Measurements from ENCODE around the gene OSTN. TPM values are rescaled to one million over a fixed set of nuclear protein-coding genes. Genes with fewer than 3 reads are reported as not detected.

The OSTN gene
- total and polyA plus RNA-seq, 8 donors: 0.70 TPM; not detected in 7

- intact Hi-C loops (cut with DNase I): no loop called here
- FAIRE-seq (no peak), ATAC-seq (no peak), DNase-seq (no peak)
- no peak overlapping the region for H3K4me3 ChIP-seq
- TF ChIP-seq CTCF (IDR thresholded peaks at IDR 0.05): no peak
- H3K36me3 ChIP-seq: no peaks in the 10 kb centered on the region
- no peaks in the 10 kb centered on the region for H3K9me3 ChIP-seq
- WGBS, 2 donors: 69 to 73% methylated on average over 2 of the region's 2 CpGs
- no peaks in the 10 kb centered on the region for H3K4me1 ChIP-seq
- H3K27me3 ChIP-seq: no peaks in the 10 kb centered on the region
- no peak overlapping the region for H3K27ac ChIP-seq
Measured at GRCh38 chr3:191313296-191313695, 114.3 kb downstream of the OSTN start.

GRCh38 chr3:191314109-191314728 is 115.2 kb downstream of the OSTN start:
- Histone ChIP-seq H3K4me1 (no peaks in the 10 kb centered on the region), H3K27me3 (no peaks in the 10 kb centered on the region), H3K27ac (no peak overlapping the region), H3K4me3 (no peak overlapping the region), H3K9me3 (no peaks in the 10 kb centered on the region), H3K36me3 (no peaks in the 10 kb centered on the region)
- TF ChIP-seq CTCF (IDR thresholded peaks at IDR 0.05): no peak
- 78 to 93% methylated on average over 5 of the region's 5 CpGs for WGBS, 2 donors
- ATAC-seq (no peak), FAIRE-seq (no peak), DNase-seq (no peak)
- intact Hi-C loops (cut with DNase I): no loop called here

Other genes starting within 250 kb of the OSTN start
- gene CCDC50, start 130.2 kb downstream of the OSTN start, total RNA-seq: 10 to 100 TPM; 24.5 to 44.4 (median 28.5) TPM
- gene CCDC50, start 130.2 kb downstream of the OSTN start, polyA plus RNA-seq: 10 to 100 TPM; 30.8 to 36.0 TPM
- under 1 TPM in 4 of 6 donors, not detected in 2; 0.25 to 0.35 (median 0.27) TPM for gene UTS2B, start 131.3 kb downstream of the OSTN start, total RNA-seq
- gene UTS2B, start 131.3 kb downstream of the OSTN start, polyA plus RNA-seq: under 1 TPM in 1 of 2 donors, not detected in 1; 0.09 TPM